Hepatocyte (in vitro differentiated cells): ENCODE data around the gene VWA7.

Experiments used
- EZH2phosphoT487 ChIP-seq: fragments of 200-600 bp; sonication (generic); IDR thresholded peaks from one replicate; pipeline ENCODE4 v1.6.1; 2018; ENCODE audit warnings: antibody characterized with exemption, mild to moderate bottlenecking, low read depth, moderate library complexity; ENCODE audit not compliant: unreplicated experiment, severe bottlenecking
- TF ChIP-seq, protein P1 (sequence below): fragments of 200-600 bp; sonication (generic); IDR thresholded peaks from 2 replicates; pipeline ENCODE4 v1.5.1; 2016; ENCODE audit warnings: antibody characterized with exemption, mild to moderate bottlenecking; ENCODE audit not compliant: poor library complexity

DNA sequence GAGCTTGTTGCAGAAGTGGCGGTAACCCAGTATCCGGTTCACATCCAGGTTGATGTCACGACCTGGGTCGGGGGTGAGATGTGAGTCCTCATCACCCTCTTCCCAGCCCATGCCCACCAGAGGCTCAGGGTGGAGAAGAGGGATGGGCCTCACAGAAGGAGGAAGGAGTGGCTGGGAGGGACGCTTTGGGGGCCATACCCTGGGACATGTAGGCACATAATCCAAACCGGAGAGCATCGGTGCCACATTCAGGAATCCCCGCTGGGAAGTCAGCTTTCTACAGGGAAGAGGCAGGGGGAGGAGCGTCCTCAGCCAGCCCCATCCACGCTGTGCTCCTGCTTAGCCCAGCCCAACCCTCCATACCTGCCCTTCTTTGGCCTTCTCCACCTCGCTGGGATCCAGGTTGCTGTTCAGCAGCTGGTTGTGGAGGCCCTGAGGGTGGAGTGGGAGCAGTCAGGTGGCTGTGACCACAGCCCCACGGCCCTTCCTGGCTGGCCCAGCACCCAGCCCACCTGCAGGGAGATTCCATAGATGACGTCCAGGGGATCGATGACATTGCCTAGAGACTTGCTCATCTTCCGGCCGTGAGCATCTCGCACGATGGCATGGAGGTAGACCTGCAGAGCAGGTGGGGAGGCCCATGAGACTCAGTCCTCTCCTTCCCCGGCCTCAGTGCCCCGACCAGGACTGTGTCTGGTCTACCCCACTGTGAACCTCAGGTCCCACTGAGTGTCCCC is 3.5 kb upstream of the VWA7 start:
- TF ChIP-seq, protein P1, sequence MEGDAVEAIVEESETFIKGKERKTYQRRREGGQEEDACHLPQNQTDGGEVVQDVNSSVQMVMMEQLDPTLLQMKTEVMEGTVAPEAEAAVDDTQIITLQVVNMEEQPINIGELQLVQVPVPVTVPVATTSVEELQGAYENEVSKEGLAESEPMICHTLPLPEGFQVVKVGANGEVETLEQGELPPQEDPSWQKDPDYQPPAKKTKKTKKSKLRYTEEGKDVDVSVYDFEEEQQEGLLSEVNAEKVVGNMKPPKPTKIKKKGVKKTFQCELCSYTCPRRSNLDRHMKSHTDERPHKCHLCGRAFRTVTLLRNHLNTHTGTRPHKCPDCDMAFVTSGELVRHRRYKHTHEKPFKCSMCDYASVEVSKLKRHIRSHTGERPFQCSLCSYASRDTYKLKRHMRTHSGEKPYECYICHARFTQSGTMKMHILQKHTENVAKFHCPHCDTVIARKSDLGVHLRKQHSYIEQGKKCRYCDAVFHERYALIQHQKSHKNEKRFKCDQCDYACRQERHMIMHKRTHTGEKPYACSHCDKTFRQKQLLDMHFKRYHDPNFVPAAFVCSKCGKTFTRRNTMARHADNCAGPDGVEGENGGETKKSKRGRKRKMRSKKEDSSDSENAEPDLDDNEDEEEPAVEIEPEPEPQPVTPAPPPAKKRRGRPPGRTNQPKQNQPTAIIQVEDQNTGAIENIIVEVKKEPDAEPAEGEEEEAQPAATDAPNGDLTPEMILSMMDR, result no peak
- TF ChIP-seq EZH2phosphoT487, result no peak
